GM12878 (cell line): Measurements from ENCODE around the gene NUDT16L1. TPM values are rescaled to one million over a fixed set of nuclear protein-coding genes. Genes with fewer than 3 reads are reported as not detected.

Source experiments
- ATAC-seq: fragments of 200-7000 bp; cut with Tn5 transposase; 3 replicates; pipeline ENCODE4 v1.9.1; 2020; ENCODE audit warnings: mild to moderate bottlenecking, moderate library complexity
- BruUV-seq: library from RNA; stranded (reverse); fragments of 400-500 nt; replicated peaks from 2 replicates; lab custom pipeline; 2021; lab: Mats Ljungman, UMichigan
- CTCF ChIA-PET: fragments of 300-600 bp; sonication (Branson Sonifier 250); formaldehyde crosslinking; extraction: SDS; loops from one replicate; lab custom pipeline; 2021; ENCODE audit warnings: inconsistent platforms; lab: Yijun Ruan, JAX
- POLR2A ChIA-PET: fragments of 350-600 bp; formaldehyde crosslinking; extraction: SDS; loops from one replicate; lab custom pipeline; 2021; ENCODE audit warnings: inconsistent platforms; lab: Charles Lee
- RAD21 ChIA-PET: fragments of 300-600 bp; sonication (Branson Sonifier 250); formaldehyde crosslinking; loops from one replicate; lab custom pipeline; 2023; ENCODE audit warnings: antibody characterized with exemption; ENCODE audit not compliant: unreplicated experiment; lab: Charles Lee
- SMC1A ChIA-PET: fragments of 300-600 bp; sonication (Branson Sonifier 250); formaldehyde crosslinking; loops from one replicate; lab custom pipeline; 2023; ENCODE audit not compliant: unreplicated experiment, uncharacterized antibody; lab: Charles Lee
- DNase-seq: peaks from one replicate; pipeline ENCODE4 v3.0.0-alpha.2; 2011; ENCODE audit warnings: low read depth, low spot score
- FAIRE-seq: peaks from 3 replicates; lab custom pipeline; 2011; peaks lifted over from hg19 to GRCh38; lab: Jason Lieb, UNC
- H2AFZ ChIP-seq: 2 replicates; pipeline ENCODE4 v1.6.0; 2011; ENCODE audit warnings: low read depth, low read length, control low read depth; ENCODE audit not compliant: control insufficient read depth
- H3K27ac ChIP-seq: 2 replicates; pipeline ENCODE4 v1.5.1; 2011; ENCODE audit warnings: control low read depth; ENCODE audit not compliant: control insufficient read depth, insufficient read depth
- H3K27me3 ChIP-seq, 2 experiments: replicated peaks in 1 of 2; 2 replicates each; pipeline versions ENCODE4 v1.6.0 to v1.6.1; 2011; ENCODE audit warnings: low read length in 1 of 2; ENCODE audit not compliant: control insufficient read depth in 2 of 2, insufficient read depth in 2 of 2
- H3K36me3 ChIP-seq, 2 experiments: 2 replicates each; pipeline ENCODE4 v1.5.1; 2011; ENCODE audit warnings: low read length in 1 of 2; ENCODE audit not compliant: control insufficient read depth in 2 of 2, insufficient read depth in 2 of 2
- H3K4me1 ChIP-seq: 2 replicates; pipeline ENCODE4 v1.6.1; 2011; ENCODE audit warnings: mild to moderate bottlenecking, low read length, moderate library complexity, mixed read lengths; ENCODE audit not compliant: control insufficient read depth, insufficient read depth
- H3K4me2 ChIP-seq: 2 replicates; pipeline ENCODE4 v1.6.0; 2011; ENCODE audit warnings: control low read depth; ENCODE audit not compliant: control insufficient read depth, insufficient read depth
- H3K4me3 ChIP-seq: fragments of 200-600 bp; sonication (generic); 2 replicates; pipeline ENCODE4 v1.5.1; 2016
- H3K79me2 ChIP-seq: 2 replicates; pipeline ENCODE4 v1.6.0; 2011; ENCODE audit warnings: low read length; ENCODE audit not compliant: control insufficient read depth, insufficient read depth
- H3K9ac ChIP-seq: 2 replicates; pipeline ENCODE4 v1.8.0; 2011; ENCODE audit warnings: low read length, control low read depth, mixed read lengths; ENCODE audit not compliant: control insufficient read depth, insufficient read depth
- H3K9me3 ChIP-seq: replicated peaks from 3 replicates; pipeline ENCODE4 v1.5.1; 2011; ENCODE audit warnings: mild to moderate bottlenecking, low read length; ENCODE audit not compliant: control insufficient read depth, insufficient read depth
- H4K20me1 ChIP-seq: 2 replicates; pipeline ENCODE4 v1.6.0; 2011; ENCODE audit not compliant: control insufficient read depth, insufficient read depth
- GABPA ChIP-seq: IDR thresholded peaks from 2 replicates; pipeline ENCODE4 v1.6.1; 2014; ENCODE audit warnings: antibody characterized with exemption, low read depth, mild to moderate bottlenecking, inconsistent platforms
- YY1 ChIP-seq: IDR thresholded peaks from 2 replicates; pipeline ENCODE4 v1.6.1; 2011; ENCODE audit warnings: low read depth, mild to moderate bottlenecking, low read length
- WGBS: methylation state at CpG from one replicate; pipeline ENCODE4 v1.1.6; 2016; ENCODE audit warnings: low lambda C conversion rate; ENCODE audit not compliant: insufficient replicate concordance, insufficient coverage; ENCODE audit errors: missing lambda C conversion rate; 5-methylcytosine and 5-hydroxymethylcytosine counted together
- in situ Hi-C: fragments of 300-500 bp; cut with MboI; formaldehyde crosslinking; loops from 9 replicates; pipeline ENCODE4 v1.14.3; 2018; ENCODE audit warnings: mixed read lengths
- intact Hi-C: fragments of 100-400 bp; cut with micrococcal nuclease; formaldehyde crosslinking; loops from one replicate; pipeline ENCODE4 v1.14.2; 2022; ENCODE audit not compliant: unreplicated experiment
- polyA plus RNA-seq, 11 experiments: library from polyadenylated mRNA; depleted of rRNA in 4 of 11; unstranded in 6 of 11; stranded (reverse) in 5 of 11; fragments of >200 nt; fragmentation: Nextera tagmentation in 4 of 11; fragmentation: Illumina TruSeq in 1 of 11; extraction: Ambion mirVana in 4 of 11; extraction: Trizol in 1 of 11; gene quantifications; 1 replicate in 1 of 11; 2 replicates in 10 of 11; pipeline versions ENCODE4 v1.2.1 to v1.2.3, GENCODE V29; 2011 to 2016; ENCODE audit warnings: inconsistent platforms in 2 of 11, missing spikeins in 2 of 11, low read depth in 1 of 11
- total RNA-seq, 4 experiments: library from RNA; depleted of rRNA in 3 of 4; stranded (reverse); fragments of >200 nt in 3 of 4; fragmentation: Illumina TruSeq in 1 of 4; extraction: Trizol in 1 of 4; gene quantifications; 2 replicates each; pipeline versions ENCODE4 v1.2.1 to v1.2.3, GENCODE V29; 2013 to 2021
- TF ChIP-seq, protein P1 (sequence below): fragments of 450-650 bp; IDR thresholded peaks from 2 replicates; pipeline ENCODE4 v1.6.1; 2017; ENCODE audit warnings: antibody characterized with exemption, mild to moderate bottlenecking, moderate library complexity
- TF ChIP-seq, protein P2 (sequence below): fragments of 450-650 bp; formaldehyde crosslinking; IDR thresholded peaks from 2 replicates; pipeline ENCODE4 v1.5.0; 2022; ENCODE audit warnings: mild to moderate bottlenecking, missing genetic modification characterization
- TF ChIP-seq, protein P3 (sequence below): IDR thresholded peaks from 2 replicates; pipeline ENCODE4 v1.6.1; 2011; ENCODE audit warnings: borderline replicate concordance, low read depth, mild to moderate bottlenecking, moderate library complexity, low read length; ENCODE audit not compliant: insufficient read depth, poor library complexity, severe bottlenecking

Gene NUDT16L1
- total and polyA plus RNA-seq, 10 of the 15 experiments (the other 5 are each of a cell fraction or from before 2014, with no cell fraction given) = 1.4 to 77.7 (median 28.9) TPM

DNA sequence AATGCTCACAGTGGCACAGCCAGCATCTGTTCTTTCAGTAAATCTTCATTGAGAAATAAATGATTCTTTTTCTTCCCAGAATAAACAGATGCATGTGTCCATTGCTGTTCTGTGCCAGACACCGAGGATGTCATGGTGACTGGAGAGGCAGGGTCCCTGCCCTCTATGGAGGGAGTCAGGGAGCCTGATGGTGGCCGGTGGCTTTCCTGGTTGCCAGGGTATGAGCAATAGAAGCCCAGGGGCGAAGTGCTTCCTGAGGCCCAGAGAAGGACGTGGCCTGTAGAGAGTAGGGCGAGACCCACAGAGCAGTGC is 29.9 kb upstream of the NUDT16L1 start (continued):
- TF ChIP-seq, protein P1, sequence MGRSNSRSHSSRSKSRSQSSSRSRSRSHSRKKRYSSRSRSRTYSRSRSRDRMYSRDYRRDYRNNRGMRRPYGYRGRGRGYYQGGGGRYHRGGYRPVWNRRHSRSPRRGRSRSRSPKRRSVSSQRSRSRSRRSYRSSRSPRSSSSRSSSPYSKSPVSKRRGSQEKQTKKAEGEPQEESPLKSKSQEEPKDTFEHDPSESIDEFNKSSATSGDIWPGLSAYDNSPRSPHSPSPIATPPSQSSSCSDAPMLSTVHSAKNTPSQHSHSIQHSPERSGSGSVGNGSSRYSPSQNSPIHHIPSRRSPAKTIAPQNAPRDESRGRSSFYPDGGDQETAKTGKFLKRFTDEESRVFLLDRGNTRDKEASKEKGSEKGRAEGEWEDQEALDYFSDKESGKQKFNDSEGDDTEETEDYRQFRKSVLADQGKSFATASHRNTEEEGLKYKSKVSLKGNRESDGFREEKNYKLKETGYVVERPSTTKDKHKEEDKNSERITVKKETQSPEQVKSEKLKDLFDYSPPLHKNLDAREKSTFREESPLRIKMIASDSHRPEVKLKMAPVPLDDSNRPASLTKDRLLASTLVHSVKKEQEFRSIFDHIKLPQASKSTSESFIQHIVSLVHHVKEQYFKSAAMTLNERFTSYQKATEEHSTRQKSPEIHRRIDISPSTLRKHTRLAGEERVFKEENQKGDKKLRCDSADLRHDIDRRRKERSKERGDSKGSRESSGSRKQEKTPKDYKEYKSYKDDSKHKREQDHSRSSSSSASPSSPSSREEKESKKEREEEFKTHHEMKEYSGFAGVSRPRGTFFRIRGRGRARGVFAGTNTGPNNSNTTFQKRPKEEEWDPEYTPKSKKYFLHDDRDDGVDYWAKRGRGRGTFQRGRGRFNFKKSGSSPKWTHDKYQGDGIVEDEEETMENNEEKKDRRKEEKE = no peak
- TF ChIP-seq, protein P2, sequence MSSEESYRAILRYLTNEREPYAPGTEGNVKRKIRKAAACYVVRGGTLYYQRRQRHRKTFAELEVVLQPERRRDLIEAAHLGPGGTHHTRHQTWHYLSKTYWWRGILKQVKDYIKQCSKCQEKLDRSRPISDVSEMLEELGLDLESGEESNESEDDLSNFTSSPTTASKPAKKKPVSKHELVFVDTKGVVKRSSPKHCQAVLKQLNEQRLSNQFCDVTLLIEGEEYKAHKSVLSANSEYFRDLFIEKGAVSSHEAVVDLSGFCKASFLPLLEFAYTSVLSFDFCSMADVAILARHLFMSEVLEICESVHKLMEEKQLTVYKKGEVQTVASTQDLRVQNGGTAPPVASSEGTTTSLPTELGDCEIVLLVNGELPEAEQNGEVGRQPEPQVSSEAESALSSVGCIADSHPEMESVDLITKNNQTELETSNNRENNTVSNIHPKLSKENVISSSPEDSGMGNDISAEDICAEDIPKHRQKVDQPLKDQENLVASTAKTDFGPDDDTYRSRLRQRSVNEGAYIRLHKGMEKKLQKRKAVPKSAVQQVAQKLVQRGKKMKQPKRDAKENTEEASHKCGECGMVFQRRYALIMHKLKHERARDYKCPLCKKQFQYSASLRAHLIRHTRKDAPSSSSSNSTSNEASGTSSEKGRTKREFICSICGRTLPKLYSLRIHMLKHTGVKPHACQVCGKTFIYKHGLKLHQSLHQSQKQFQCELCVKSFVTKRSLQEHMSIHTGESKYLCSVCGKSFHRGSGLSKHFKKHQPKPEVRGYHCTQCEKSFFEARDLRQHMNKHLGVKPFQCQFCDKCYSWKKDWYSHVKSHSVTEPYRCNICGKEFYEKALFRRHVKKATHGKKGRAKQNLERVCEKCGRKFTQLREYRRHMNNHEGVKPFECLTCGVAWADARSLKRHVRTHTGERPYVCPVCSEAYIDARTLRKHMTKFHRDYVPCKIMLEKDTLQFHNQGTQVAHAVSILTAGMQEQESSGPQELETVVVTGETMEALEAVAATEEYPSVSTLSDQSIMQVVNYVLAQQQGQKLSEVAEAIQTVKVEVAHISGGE (CRISPR knock-in tag) = no peak
- no peak for TF ChIP-seq GABPA
- TF ChIP-seq, all 136 proteins: peak for 0

DNA sequence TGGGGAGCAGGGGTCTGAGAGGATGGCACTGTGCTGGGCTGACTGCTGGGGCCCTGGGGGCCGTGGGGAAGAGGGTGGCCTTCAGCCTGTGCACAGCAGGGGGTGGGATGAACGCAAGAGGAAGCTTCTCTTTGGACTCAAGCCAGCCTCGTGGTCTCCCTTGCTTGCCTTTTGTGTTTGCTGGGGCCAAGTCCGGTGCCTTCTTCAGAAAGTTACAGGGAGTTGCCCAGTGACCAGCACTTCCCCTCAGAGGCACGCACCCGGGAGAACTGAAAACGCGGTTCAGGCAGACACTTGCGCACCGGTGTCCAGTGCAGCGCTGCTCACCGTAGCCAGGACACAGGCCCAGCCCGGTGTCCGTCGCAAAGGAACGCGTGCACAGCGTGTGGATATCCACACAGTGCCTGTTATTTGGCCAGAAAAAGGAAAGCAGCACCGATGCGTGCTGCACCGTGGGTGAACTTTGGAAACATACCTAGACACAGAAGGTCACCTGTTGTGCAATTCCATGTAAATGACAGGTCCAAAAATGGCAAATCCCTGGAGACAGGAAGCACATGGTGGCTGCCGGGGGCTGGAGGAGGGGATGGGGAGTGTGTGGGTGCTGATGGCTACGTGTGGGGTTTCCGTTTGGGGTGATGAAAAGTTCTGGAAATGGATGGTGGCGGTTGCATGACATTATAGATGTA is 29.4 kb upstream of the NUDT16L1 start:
- ChIA-PET POLR2A (no interaction called here), SMC1A (no interaction called here), RAD21 (no interaction called here), CTCF (no interaction called here)
- H3K27ac ChIP-seq = no peak overlapping the region
- FAIRE-seq (no peak), DNase-seq (no peak), ATAC-seq (no peak; the same call in 2 of the 3 replicates)
- H3K79me2 ChIP-seq = no peaks in the 10 kb centered on the region
- H4K20me1 ChIP-seq = no peaks in the 10 kb centered on the region
- peaks cover 16% of the 10 kb centered on the region for H3K4me1 ChIP-seq
- H3K9ac ChIP-seq = no peak overlapping the region
- H3K27me3 ChIP-seq = no peaks in the 10 kb centered on the region
- no peak overlapping the region for H3K4me3 ChIP-seq
- in situ Hi-C loops = no loop called here
- peaks cover 18 to 30% of the 10 kb centered on the region in 2 experiments; a peak in 3 of 4 replicates for H3K36me3 ChIP-seq
- BruUV-seq = no TSS peak
- WGBS = 87% methylated on average over 25 of the region's 25 CpGs
- TF ChIP-seq YY1 = no peak
- TF ChIP-seq, protein P3, sequence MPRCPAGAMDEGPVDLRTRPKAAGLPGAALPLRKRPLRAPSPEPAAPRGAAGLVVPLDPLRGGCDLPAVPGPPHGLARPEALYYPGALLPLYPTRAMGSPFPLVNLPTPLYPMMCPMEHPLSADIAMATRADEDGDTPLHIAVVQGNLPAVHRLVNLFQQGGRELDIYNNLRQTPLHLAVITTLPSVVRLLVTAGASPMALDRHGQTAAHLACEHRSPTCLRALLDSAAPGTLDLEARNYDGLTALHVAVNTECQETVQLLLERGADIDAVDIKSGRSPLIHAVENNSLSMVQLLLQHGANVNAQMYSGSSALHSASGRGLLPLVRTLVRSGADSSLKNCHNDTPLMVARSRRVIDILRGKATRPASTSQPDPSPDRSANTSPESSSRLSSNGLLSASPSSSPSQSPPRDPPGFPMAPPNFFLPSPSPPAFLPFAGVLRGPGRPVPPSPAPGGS = peak; percentile 17
- no peak overlapping the region for H2AFZ ChIP-seq
- no peaks in the 10 kb centered on the region for H3K9me3 ChIP-seq
- intact Hi-C loops = no loop called here
- H3K4me2 ChIP-seq = no peak overlapping the region
